Stimulated activated CD8-positive, alpha-beta memory T cell treated with anti-CD3 and anti-CD28 coated beads, Interleukin-4, amount 100 ng/mL, for 48 hours (primary cell): ENCODE data around the gene PLCH1.

Experiments used
- DNase-seq: peaks from one replicate; pipeline ENCODE4 v3.0.0-alpha.2; 2020

PLCH1 gene

GRCh38 chr3:155449613-155450267 is 295.1 kb downstream of the PLCH1 start:
- DNase-seq = no peak

- DNase-seq = no peak
Measured at GRCh38 chr3:155448531-155448930, 296.3 kb downstream of the PLCH1 start.

DNA sequence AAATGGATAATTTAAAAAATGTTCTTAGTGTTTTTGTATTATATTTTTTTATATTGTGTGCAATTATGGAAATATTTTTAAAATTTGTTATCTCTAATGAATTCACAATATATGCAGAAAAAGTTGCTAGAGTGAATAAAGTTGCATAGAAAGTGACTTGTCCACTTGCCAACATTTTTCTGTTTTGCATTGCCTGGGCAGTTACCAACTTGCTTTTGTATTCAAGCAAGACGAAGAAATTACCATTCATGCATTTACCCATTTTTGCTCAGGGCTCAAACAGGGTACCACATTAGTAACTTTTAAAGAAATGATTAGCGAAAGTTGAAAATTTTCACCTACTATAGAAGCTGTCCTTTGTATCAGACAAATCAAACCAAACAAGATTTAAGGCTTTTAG is 298.5 kb downstream of the PLCH1 start:
- no peak for DNase-seq

DNA sequence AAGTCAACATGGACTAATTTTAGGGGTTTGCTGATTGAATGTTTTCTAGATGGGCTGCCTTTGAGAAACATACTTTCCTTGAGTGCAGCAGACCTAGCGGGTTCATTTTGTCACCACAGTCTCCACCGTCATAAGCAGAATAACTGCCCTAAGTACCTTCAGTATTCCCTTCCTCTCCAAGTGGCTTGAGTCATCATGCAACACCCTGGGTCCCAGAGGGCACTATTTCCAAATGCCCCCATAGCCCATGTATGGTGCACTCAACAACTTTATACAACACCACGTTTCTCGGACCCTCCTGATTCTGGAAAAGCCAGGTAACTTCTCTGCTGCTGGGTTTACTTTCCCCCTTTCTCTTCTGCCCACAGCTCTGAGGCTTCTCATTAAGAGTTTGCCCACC is 300.1 kb downstream of the PLCH1 start:
- no peak for DNase-seq

DNA sequence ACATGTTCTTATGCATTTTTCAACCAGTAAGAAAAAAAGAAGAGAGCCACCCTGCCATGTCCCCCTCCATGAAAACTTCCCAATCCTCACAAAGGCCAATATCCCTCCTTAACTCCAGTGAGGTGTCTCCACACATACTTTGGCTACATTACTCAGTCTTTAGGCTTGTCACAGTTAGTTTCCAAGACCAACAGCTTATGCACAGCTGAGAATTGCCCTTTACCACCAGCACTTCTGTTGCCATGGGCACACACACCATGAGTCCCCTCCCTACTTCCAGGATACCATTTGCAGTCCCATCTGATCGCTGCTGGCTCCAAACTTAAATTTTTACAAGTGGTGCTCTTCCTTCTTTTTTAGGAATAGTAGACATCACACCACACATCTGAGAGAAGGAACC is 301.1 kb downstream of the PLCH1 start:
- DNase-seq = no peak

GRCh38 chr3:155442072-155442471 is 302.8 kb downstream of the PLCH1 start:
- no peak for DNase-seq

DNA sequence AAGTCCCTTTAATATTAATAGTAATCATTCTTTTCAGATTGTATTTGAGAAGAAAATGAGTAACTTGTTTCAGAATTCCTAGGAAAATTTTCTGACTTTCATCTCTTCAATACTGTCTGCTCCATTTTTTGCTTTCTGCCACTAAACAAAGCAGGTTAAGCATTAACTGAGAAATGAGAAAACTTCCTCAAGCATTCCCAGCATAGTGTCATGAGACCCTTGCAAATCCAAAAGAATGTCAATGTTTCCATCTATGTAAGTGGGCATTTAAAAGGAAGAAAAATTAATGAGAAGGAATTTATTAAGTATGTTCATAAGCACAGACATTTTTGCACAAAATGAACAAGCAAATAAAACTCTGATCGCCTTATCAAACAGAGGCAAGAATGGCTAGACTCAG is 303.4 kb downstream of the PLCH1 start:
- no peak for DNase-seq

GRCh38 chr3:155441026-155441425 is 303.8 kb downstream of the PLCH1 start:
- DNase-seq = no peak

DNA sequence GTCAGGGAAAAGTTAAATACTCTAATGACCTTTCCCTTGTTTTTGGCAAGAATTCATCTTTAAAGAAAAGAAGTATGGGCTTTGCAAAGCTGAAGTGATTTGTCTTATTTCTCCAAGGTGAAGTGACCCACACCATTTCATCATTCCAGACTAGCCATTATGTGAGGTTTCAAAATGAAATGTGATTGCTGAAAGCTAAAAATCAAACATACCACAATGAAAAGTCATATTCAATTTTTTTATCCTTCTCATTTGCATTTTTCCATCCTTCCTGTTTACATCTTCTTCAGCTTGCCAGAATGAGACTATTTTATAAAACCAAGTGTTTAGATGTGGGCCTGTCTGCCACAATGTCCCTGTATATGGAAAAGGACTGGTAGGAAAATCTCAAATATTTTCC is 309.1 kb downstream of the PLCH1 start:
- no peak for DNase-seq

- DNase-seq = no peak
Measured at GRCh38 chr3:155431856-155432570, 312.9 kb downstream of the PLCH1 start.

- no peak for DNase-seq
Measured at GRCh38 chr3:155428563-155428962, 316.3 kb downstream of the PLCH1 start.

DNA sequence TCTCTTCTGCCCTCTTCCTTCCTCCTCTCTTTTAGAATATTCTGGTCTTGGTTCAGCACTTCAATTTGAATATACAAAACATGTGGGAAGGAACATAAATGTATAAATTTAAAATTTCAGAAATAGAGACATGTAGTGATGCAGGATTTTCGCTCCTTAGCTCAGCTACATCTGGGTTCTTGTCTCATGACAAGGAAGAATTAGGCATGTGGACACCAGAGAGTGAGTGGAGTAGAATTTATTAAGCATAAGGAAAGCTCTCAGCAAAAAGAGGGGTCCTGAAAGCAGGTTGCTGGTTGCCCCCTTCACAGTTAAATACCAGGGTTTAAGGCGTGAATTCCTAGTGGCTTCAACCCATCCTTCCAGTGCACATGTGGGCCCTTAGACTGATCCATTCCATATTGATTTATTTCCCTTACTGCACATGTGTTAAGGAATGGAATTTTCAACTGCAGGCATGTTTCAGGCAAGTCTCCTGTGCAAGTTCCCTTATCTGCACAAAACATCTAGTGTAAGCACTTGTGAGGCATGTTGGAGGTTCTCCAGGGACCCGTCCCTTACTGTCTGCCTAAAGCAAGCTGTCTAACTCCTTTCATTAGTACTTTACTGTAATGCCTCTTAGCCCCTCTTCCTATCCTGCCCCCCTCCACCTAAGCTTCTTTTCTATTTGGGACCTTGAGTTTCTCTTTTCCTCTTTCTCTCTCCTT is 318.2 kb downstream of the PLCH1 start:
- no peak for DNase-seq

- DNase-seq = no peak
Measured at GRCh38 chr3:155425396-155425795, 319.5 kb downstream of the PLCH1 start.

DNA sequence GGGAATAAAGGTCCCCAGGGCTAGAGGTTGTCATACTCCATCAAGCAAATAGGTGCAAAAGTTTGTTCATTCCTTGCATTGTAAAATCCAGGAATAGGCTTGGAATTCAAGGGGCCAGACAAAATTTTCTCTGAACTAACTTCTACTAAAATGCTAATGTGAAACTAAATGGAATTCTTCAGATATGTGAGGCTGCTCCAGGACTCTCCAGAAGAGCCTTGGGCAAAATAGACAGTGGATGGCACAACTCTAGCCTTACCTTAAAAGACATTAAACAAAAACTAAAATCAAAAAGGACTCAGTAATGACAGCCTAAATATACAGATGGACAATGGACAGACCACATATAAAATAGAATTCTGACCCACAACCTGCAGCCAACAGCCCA is 320.6 kb downstream of the PLCH1 start:
- no peak for DNase-seq

- no peak for DNase-seq
Measured at GRCh38 chr3:155423526-155424322, 321.1 kb downstream of the PLCH1 start.

DNA sequence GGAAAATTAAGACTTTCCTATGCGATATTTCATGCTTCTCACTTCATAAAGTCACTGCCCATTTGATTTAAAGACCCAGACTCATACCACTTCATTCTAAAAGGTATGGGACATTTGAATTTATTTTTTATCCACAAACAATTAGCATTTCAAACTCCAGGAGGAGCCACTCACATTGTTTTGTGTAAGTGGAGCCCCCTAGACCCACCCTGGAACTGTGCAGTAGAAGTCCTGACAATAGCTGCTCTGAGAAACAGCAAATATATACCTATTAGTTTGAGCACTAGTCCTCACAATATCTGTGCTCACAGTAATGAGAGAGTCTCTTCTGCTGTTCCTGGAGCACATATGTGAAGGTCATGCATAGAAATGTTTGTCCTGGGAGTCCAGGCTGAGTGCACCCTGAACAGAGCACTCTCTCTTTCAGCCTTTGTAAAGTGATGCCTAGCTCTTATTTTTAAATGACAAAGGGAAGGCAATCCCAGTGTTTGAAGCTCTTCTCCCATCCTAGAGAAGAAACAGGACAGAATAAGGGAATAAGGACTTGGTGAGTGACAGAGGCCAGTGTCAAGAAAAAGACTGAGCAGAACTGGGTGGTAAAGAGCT is 323.9 kb downstream of the PLCH1 start:
- DNase-seq = no peak

DNA sequence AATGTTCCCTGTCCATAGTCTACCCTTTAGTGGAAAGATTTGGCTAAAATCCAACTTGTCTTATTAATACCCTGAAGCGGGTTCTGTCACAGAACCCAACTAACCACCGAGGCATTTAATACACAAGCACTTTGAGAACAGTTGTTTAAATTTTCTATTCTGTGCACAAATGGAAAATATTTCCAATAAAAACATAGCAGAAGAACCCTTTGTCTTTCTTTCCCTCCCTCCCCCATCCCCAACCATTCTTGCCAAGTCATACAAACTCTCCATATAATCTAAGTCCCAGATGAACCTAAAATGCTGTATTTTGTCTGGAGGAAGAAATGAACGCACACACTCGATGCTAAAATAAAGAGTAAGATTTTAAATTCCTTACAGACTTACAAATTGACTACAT is 324.5 kb downstream of the PLCH1 start:
- DNase-seq = no peak

GRCh38 chr3:155418407-155418806 is 326.5 kb downstream of the PLCH1 start:
- no peak for DNase-seq

GRCh38 chr3:155417119-155417517 is 327.8 kb downstream of the PLCH1 start:
- no peak for DNase-seq

GRCh38 chr3:155416500-155417118 is 328.3 kb downstream of the PLCH1 start:
- DNase-seq = no peak

DNA sequence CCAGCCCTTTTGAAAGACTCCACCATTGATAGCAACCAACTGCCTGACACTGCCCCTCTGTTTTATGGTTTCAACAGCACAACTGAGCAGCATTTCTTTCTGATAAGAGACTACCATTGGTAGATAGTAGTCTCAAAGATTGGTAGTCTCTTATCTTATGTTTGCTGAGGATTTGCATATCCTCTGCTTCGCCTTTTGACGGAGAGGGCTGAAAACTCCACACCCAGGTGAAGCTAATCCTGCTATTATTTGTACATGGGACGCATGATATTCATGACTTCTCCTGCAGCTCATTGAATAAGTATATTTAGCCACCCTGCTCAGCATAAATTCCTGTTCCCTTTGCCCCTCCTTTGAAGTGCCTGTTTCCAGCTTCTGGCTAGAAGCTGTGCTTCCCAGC is 332.0 kb downstream of the PLCH1 start:
- DNase-seq = no peak

- DNase-seq = no peak
Measured at GRCh38 chr3:155411500-155412223, 333.2 kb downstream of the PLCH1 start.
